ENCODE results near the gene MYL5.

The MYL5 gene

GRCh38 chr4:646460-646859 is 27.9 kb upstream of the MYL5 start:
- Histone ChIP-seq H3K9ac (ENCODE audit: low read depth, low read length) (no peak overlapping the region), H3K36me3 (ENCODE audit: insufficient read depth, low read length) (no peaks in the 10 kb centered on the region), H3K9me3 (replicated peaks; ENCODE audit: low read length) (no peaks in the 10 kb centered on the region), H3K27me3 (ENCODE audit: control insufficient read depth, insufficient read depth, low read length) (peaks cover 22% of the 10 kb centered on the region), H3K4me3 (ENCODE audit: low read length) (no peak overlapping the region), H3K4me1 (ENCODE audit: control insufficient read depth, insufficient read depth, low read length) (no peaks in the 10 kb centered on the region), H3K4me2 (ENCODE audit: low read length) (no peak overlapping the region)

GRCh38 chr4:647481-647880 is 26.9 kb upstream of the MYL5 start:
- Histone ChIP-seq H3K9ac (ENCODE audit: low read depth, low read length) (no peak overlapping the region), H3K27me3 (ENCODE audit: control insufficient read depth, insufficient read depth, low read length) (peaks cover 31% of the 10 kb centered on the region), H3K9me3 (replicated peaks; ENCODE audit: low read length) (no peaks in the 10 kb centered on the region), H3K4me3 (ENCODE audit: low read length) (no peak overlapping the region), H3K4me2 (ENCODE audit: low read length) (no peak overlapping the region), H3K36me3 (ENCODE audit: insufficient read depth, low read length) (no peaks in the 10 kb centered on the region), H3K4me1 (ENCODE audit: control insufficient read depth, insufficient read depth, low read length) (no peaks in the 10 kb centered on the region)

- Histone ChIP-seq H3K27me3 (ENCODE audit: control insufficient read depth, insufficient read depth, low read length) (peaks cover 41% of the 10 kb centered on the region), H3K36me3 (ENCODE audit: insufficient read depth, low read length) (no peaks in the 10 kb centered on the region), H3K9ac (ENCODE audit: low read depth, low read length) (no peak overlapping the region), H3K4me1 (ENCODE audit: control insufficient read depth, insufficient read depth, low read length) (no peaks in the 10 kb centered on the region), H3K4me2 (ENCODE audit: low read length) (no peak overlapping the region), H3K9me3 (replicated peaks; ENCODE audit: low read length) (no peaks in the 10 kb centered on the region), H3K4me3 (ENCODE audit: low read length) (no peak overlapping the region)
These were observed 25.6 kb upstream of the MYL5 start for GRCh38 chr4:648579-649292.

- Histone ChIP-seq H3K4me1 (ENCODE audit: control insufficient read depth, insufficient read depth, low read length) (no peaks in the 10 kb centered on the region), H3K27me3 (ENCODE audit: control insufficient read depth, insufficient read depth, low read length) (peaks cover 41% of the 10 kb centered on the region), H3K9me3 (replicated peaks; ENCODE audit: low read length) (no peaks in the 10 kb centered on the region), H3K9ac (ENCODE audit: low read depth, low read length) (no peak overlapping the region), H3K36me3 (ENCODE audit: insufficient read depth, low read length) (no peaks in the 10 kb centered on the region), H3K4me3 (ENCODE audit: low read length) (no peak overlapping the region), H3K4me2 (ENCODE audit: low read length) (no peak overlapping the region)
These were observed 25.1 kb upstream of the MYL5 start for GRCh38 chr4:649293-649625.

GRCh38 chr4:649751-650310 is 24.5 kb upstream of the MYL5 start:
- Histone ChIP-seq H3K9ac (ENCODE audit: low read depth, low read length) (no peak overlapping the region), H3K27me3 (ENCODE audit: control insufficient read depth, insufficient read depth, low read length) (peaks cover 41% of the 10 kb centered on the region), H3K4me1 (ENCODE audit: control insufficient read depth, insufficient read depth, low read length) (no peaks in the 10 kb centered on the region), H3K4me3 (ENCODE audit: low read length) (no peak overlapping the region), H3K9me3 (replicated peaks; ENCODE audit: low read length) (no peaks in the 10 kb centered on the region), H3K4me2 (ENCODE audit: low read length) (no peak overlapping the region), H3K36me3 (ENCODE audit: insufficient read depth, low read length) (no peaks in the 10 kb centered on the region)

- peaks cover 41% of the 10 kb centered on the region for H3K27me3 ChIP-seq (ENCODE audit: control insufficient read depth, insufficient read depth, low read length)
- no peaks in the 10 kb centered on the region for H3K4me1 ChIP-seq (ENCODE audit: control insufficient read depth, insufficient read depth, low read length)
- no peaks in the 10 kb centered on the region for H3K36me3 ChIP-seq (ENCODE audit: insufficient read depth, low read length)
- no peak overlapping the region for H3K4me2 ChIP-seq (ENCODE audit: low read length)
- no peak overlapping the region for H3K4me3 ChIP-seq (ENCODE audit: low read length)
- no peak overlapping the region for H3K9ac ChIP-seq (ENCODE audit: low read depth, low read length)
- H3K9me3 ChIP-seq (replicated peaks; ENCODE audit: low read length), result no peaks in the 10 kb centered on the region
These were observed 23.9 kb upstream of the MYL5 start for GRCh38 chr4:650461-650860.

GRCh38 chr4:650951-651883 is 23.1 kb upstream of the MYL5 start:
- no peak overlapping the region for H3K4me3 ChIP-seq (ENCODE audit: low read length)
- no peak overlapping the region for H3K9ac ChIP-seq (ENCODE audit: low read depth, low read length)
- no peaks in the 10 kb centered on the region for H3K9me3 ChIP-seq (replicated peaks; ENCODE audit: low read length)
- H3K4me1 ChIP-seq (ENCODE audit: control insufficient read depth, insufficient read depth, low read length), result no peaks in the 10 kb centered on the region
- H3K36me3 ChIP-seq (ENCODE audit: insufficient read depth, low read length), result no peaks in the 10 kb centered on the region
- peaks cover 41% of the 10 kb centered on the region for H3K27me3 ChIP-seq (ENCODE audit: control insufficient read depth, insufficient read depth, low read length)
- H3K4me2 ChIP-seq (ENCODE audit: low read length), result no peak overlapping the region

GRCh38 chr4:651884-652642 is 22.3 kb upstream of the MYL5 start:
- H3K27me3 ChIP-seq (ENCODE audit: control insufficient read depth, insufficient read depth, low read length), result peaks cover 41% of the 10 kb centered on the region
- no peaks in the 10 kb centered on the region for H3K36me3 ChIP-seq (ENCODE audit: insufficient read depth, low read length)
- H3K9me3 ChIP-seq (replicated peaks; ENCODE audit: low read length), result no peaks in the 10 kb centered on the region
- H3K9ac ChIP-seq (ENCODE audit: low read depth, low read length), result no peak overlapping the region
- no peak overlapping the region for H3K4me2 ChIP-seq (ENCODE audit: low read length)
- H3K4me1 ChIP-seq (ENCODE audit: control insufficient read depth, insufficient read depth, low read length), result no peaks in the 10 kb centered on the region
- H3K4me3 ChIP-seq (ENCODE audit: low read length), result no peak overlapping the region

- no peaks in the 10 kb centered on the region for H3K4me1 ChIP-seq (ENCODE audit: control insufficient read depth, insufficient read depth, low read length)
- no peak overlapping the region for H3K4me3 ChIP-seq (ENCODE audit: low read length)
- no peak overlapping the region for H3K9ac ChIP-seq (ENCODE audit: low read depth, low read length)
- H3K36me3 ChIP-seq (ENCODE audit: insufficient read depth, low read length), result no peaks in the 10 kb centered on the region
- H3K9me3 ChIP-seq (replicated peaks; ENCODE audit: low read length), result no peaks in the 10 kb centered on the region
- peaks cover 41% of the 10 kb centered on the region for H3K27me3 ChIP-seq (ENCODE audit: control insufficient read depth, insufficient read depth, low read length)
- no peak overlapping the region for H3K4me2 ChIP-seq (ENCODE audit: low read length)
These were observed 21.1 kb upstream of the MYL5 start for GRCh38 chr4:653080-653821.

GRCh38 chr4:653831-654502 is 20.4 kb upstream of the MYL5 start:
- peaks cover 36% of the 10 kb centered on the region for H3K27me3 ChIP-seq (ENCODE audit: control insufficient read depth, insufficient read depth, low read length)
- H3K4me3 ChIP-seq (ENCODE audit: low read length), result no peak overlapping the region

More at GRCh38 chr4:653831-654502, 20.4 kb upstream of the MYL5 start:
- no peaks in the 10 kb centered on the region for H3K36me3 ChIP-seq (ENCODE audit: insufficient read depth, low read length)
- H3K4me2 ChIP-seq (ENCODE audit: low read length), result no peak overlapping the region
- no peaks in the 10 kb centered on the region for H3K9me3 ChIP-seq (replicated peaks; ENCODE audit: low read length)
- no peak overlapping the region for H3K9ac ChIP-seq (ENCODE audit: low read depth, low read length)
- H3K4me1 ChIP-seq (ENCODE audit: control insufficient read depth, insufficient read depth, low read length), result no peaks in the 10 kb centered on the region
